Body of pancreas (tissue), 4 donors: ENCODE measurements around the gene RBM24.

Source experiments
- POLR2A ChIP-seq, 3 donors: fragments of 450-650 bp; IDR thresholded peaks; one replicate each; pipeline ENCODE4 v1.6.1; 2016; ENCODE audit warnings: antibody characterized with exemption in 3 of 3, mild to moderate bottlenecking in 2 of 3
- TF ChIP-seq, protein P1 (sequence below), 7 experiments: fragments of 450-650 bp in 4 of 7; fragments of 200-600 bp in 3 of 7; sonication (generic) in 3 of 7; IDR thresholded peaks; one replicate each; pipeline ENCODE4 v1.5.1; 2016 to 2019; ENCODE audit warnings: antibody characterized with exemption in 7 of 7

DNA sequence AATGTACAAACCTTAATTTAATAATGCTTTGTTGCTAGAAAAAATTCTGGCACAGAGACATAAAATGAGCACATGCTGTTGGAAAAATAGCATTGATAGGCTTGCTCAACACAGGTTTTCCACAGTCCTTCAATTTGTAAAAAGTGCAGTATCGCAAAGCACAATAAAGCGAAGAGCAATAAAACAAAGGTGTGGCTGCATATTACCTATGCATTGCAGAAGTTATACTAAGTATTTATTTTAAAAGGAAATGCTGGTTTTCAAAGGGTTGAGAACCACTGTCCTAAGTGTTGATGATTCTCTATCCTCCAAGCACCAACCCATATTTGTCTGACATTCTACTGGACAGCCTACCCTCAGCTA, 58.1 kb downstream of the RBM24 start:
- TF ChIP-seq, protein P1, sequence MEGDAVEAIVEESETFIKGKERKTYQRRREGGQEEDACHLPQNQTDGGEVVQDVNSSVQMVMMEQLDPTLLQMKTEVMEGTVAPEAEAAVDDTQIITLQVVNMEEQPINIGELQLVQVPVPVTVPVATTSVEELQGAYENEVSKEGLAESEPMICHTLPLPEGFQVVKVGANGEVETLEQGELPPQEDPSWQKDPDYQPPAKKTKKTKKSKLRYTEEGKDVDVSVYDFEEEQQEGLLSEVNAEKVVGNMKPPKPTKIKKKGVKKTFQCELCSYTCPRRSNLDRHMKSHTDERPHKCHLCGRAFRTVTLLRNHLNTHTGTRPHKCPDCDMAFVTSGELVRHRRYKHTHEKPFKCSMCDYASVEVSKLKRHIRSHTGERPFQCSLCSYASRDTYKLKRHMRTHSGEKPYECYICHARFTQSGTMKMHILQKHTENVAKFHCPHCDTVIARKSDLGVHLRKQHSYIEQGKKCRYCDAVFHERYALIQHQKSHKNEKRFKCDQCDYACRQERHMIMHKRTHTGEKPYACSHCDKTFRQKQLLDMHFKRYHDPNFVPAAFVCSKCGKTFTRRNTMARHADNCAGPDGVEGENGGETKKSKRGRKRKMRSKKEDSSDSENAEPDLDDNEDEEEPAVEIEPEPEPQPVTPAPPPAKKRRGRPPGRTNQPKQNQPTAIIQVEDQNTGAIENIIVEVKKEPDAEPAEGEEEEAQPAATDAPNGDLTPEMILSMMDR (IDR thresholded peaks at IDR 0.05): no peak
- TF ChIP-seq POLR2A (IDR thresholded peaks at IDR 0.05): no peak
